Measurements from ENCODE around the gene DNAJB9. TPM values are rescaled to one million over a fixed set of nuclear protein-coding genes. Genes with fewer than 3 reads are reported as not detected.

The DNAJB9 gene
- total and polyA plus RNA-seq, 9 of the 15 experiments (the other 6 are each of a cell fraction or from before 2014, with no cell fraction given): 4.3 to 34.2 (median 9.6) TPM

GRCh38 chr7:108526768-108527017 lies 43.0 kb upstream of the DNAJB9 start (continued):
- TF ChIP-seq YY1 (IDR thresholded peaks at IDR 0.05; ENCODE audit: borderline replicate concordance in 1 of 3, control insufficient read depth in 1 of 3, extremely low read depth in 1 of 3, insufficient read depth in 3 of 3, insufficient read length in 1 of 3, insufficient replicate concordance in 2 of 3, low read depth in 1 of 3, low read length in 2 of 3) (no peak), KAT7 (CRISPR knock-in tag; IDR thresholded peaks at IDR 0.05; ENCODE audit: borderline replicate concordance) (peak; percentile 80; the same call in 1 of the 2 replicates), ZNF449 (CRISPR knock-in tag; IDR thresholded peaks at IDR 0.05) (no peak), ZNF639 (CRISPR knock-in tag; conservative IDR thresholded peaks at IDR 0.05 in 1 of 2, IDR thresholded peaks at IDR 0.05 in 1 of 2) (no peak), FUS (optimal IDR thresholded peaks at IDR 0.05; ENCODE audit: low read depth, low read length) (no peak), CTBP1 (IDR thresholded peaks at IDR 0.05; ENCODE audit: borderline replicate concordance) (no peak), POLR2AphosphoS5 (IDR thresholded peaks at IDR 0.05; ENCODE audit: control insufficient read depth, insufficient read depth, low read depth, low read length) (no peak), MCM7 (IDR thresholded peaks at IDR 0.05) (no peak), KLF13 (tag; IDR thresholded peaks at IDR 0.05; ENCODE audit: borderline replicate concordance, low read depth) (no peak), JUNB (CRISPR knock-in tag; conservative IDR thresholded peaks at IDR 0.05) (no peak), SREBF2 (CRISPR knock-in tag; IDR thresholded peaks at IDR 0.05) (no peak), HMGN3 (IDR thresholded peaks at IDR 0.05; ENCODE audit: borderline replicate concordance, extremely low read depth, insufficient read length, low read depth, low read length) (no peak), NFIC (IDR thresholded peaks at IDR 0.05) (no peak), CCNT2 (IDR thresholded peaks at IDR 0.05; ENCODE audit: borderline replicate concordance, extremely low read depth, insufficient read length, low read depth, low read length) (no peak), GTF2B (IDR thresholded peaks at IDR 0.05; ENCODE audit: extremely low read depth, insufficient read length) (no peak), RFX7 (CRISPR knock-in tag; IDR thresholded peaks at IDR 0.05) (no peak), MEIS2 (IDR thresholded peaks at IDR 0.05; ENCODE audit: partially characterized antibody) (no peak), ZNF778 (CRISPR knock-in tag; IDR thresholded peaks at IDR 0.05) (no peak), FOXK1 (CRISPR knock-in tag; IDR thresholded peaks at IDR 0.05; ENCODE audit: borderline replicate concordance) (no peak), CBFA2T3 (IDR thresholded peaks at IDR 0.05) (no peak), POLR2B (IDR thresholded peaks at IDR 0.05; ENCODE audit: low read depth, partially characterized antibody) (no peak), SAFB2 (IDR thresholded peaks at IDR 0.05; ENCODE audit: borderline replicate concordance, low read depth, low read length, severe bottlenecking) (no peak)

All from K562 (cell line).